GM18526 (cell line): Measurements from ENCODE around the gene TENM4.

ENCODE experiments used
- POLR2A ChIP-seq: IDR thresholded peaks from 3 replicates; pipeline ENCODE4 v1.6.1; 2011; ENCODE audit not compliant: insufficient read length; ENCODE audit errors: extremely low read depth

TENM4 gene

DNA sequence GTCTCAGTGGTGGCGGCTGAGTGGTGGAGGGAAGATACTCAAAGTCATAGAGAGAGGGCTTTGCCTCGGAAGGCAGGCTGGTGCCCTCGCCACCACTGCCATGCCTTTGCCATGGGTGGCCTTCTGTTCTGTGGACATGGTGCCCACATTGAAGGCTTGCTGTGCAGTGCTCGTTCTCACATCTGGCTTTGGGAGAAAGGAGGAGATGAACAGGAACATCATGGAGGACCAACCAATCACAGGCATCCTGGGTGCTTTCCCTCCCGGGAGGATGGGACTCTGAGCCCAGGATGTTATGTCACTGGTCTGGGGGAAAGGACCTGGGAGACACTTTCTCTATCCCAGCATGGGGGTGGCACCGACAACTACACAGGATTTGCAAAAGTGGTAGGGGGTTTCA, 783.8 kb downstream of the TENM4 start:
- no peak for TF ChIP-seq POLR2A

DNA sequence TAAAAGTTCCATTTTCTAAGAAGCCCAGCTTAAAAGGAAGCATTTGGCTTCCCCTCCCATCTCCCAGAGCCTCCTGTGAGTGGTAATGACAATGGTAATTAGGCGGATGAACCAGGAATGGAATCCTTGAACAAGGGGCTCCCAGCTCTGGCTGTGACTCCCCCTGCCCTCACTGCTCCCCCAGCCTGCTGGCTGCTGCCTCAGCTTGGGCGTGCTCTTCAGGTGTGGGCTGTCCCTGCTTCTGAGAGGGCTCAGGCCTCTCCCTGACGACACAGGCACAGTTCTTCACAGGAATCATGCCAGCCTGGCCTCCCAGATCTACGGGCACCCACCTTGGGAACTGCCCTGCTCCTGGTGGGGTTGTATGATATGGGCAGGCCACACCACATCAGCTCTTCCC, 784.5 kb downstream of the TENM4 start:
- no peak for TF ChIP-seq POLR2A

DNA sequence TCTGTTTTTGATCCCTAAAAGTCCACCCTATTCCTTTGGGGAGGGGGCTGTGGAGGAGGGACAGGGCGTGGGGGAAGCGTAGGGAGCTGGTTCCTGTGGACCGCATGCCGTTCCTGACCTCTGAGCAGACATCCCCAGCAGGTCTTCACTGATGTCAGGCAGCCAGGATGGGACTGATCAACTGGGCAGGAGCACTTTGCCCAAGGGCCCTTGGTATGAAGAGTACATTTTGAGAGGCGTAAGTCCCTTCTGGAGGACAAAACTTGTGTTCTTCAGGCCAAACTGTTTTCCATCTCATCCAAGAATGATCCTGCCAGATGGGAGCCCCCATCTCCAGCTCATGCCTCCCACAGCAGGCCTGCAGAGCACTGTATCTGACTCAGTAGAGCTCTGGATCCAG, 785.3 kb downstream of the TENM4 start:
- no peak for TF ChIP-seq POLR2A

DNA sequence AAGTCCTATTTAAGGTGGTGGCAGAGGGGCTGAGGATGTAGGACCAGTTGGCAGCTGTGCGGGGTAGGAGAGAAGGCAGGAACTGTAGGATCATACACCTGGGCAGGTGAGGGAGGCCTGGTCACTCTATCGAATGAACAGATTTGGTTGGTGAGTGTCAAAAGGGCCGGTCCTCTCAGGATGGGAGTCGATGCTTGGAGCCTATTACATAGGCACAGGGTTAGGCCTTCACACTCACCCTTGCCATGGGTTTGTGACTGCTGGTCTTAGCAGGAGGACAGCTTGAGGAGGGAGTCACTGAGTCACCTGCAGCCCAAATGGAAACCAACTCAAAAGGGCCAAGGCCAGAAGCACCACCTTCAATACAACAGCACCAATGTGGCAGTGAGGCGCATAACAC, 786.0 kb downstream of the TENM4 start:
- TF ChIP-seq POLR2A = no peak

DNA sequence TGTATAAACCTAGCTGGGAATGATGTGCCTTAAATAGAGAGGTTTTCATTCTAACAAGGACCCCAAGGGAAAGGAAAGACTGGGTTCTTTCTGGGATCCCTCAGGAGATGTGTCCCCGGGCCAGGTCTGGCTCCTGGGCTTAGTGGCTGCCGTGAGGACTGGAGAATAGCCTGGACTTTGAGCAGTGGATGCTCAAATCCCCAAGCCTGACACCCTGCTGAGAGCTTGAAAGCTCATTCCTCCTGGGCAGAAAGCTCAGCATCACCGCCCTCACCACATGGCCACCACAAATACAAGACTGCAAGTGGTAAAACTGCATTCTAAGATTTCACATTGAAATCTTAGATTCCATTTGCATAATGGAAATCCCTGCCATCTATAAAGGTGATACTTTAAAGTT, 786.8 kb downstream of the TENM4 start:
- TF ChIP-seq POLR2A = no peak

DNA sequence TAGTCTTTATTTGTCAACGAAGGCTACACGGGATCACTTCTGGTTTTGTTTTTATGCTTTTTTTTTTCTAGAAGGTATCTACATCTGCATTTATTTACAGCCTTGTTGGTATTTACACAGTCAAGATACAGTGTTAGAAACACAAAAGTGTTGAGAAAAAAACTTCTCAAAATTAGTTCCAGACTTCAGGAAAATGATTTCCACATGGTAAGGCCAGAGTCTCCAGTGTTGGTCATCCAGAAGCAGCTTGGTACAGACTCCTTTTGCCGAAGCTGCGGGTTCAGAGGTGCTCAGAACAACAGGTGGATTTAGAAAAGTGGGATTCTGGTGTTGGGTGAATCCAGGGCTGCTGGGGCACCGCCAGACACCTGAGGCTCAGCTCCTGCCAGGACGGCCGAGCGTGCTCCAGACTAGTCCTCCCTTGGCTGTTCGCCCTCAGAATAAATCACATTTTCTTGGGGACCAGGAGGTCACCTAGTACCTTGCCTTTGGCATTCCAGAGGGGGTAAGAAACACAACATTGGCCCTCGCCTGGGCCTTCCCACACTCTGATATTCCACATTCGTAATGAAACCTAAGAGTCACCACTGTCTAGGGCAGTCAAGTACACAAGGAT, 787.4 kb downstream of the TENM4 start:
- TF ChIP-seq POLR2A = no peak

DNA sequence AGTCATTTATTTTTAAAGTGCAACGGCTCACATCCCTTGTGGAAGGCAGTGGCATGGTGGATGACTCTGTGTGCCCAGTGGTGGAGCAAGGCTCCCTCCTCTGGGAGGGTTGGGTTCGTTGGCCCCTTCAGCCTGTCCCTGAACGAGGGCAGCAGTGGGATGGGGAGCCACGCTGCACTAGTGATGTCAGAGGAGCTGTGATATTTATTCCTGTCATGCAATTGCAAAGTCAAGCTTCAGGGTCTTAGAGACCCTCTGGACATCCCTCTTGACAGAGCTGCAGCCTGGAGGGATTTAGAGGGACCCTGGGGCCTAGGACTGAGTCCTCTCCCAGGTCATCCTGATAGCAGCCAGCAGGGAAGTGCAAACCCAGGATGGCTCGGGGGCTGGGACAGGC, 788.0 kb downstream of the TENM4 start:
- TF ChIP-seq POLR2A = no peak

DNA sequence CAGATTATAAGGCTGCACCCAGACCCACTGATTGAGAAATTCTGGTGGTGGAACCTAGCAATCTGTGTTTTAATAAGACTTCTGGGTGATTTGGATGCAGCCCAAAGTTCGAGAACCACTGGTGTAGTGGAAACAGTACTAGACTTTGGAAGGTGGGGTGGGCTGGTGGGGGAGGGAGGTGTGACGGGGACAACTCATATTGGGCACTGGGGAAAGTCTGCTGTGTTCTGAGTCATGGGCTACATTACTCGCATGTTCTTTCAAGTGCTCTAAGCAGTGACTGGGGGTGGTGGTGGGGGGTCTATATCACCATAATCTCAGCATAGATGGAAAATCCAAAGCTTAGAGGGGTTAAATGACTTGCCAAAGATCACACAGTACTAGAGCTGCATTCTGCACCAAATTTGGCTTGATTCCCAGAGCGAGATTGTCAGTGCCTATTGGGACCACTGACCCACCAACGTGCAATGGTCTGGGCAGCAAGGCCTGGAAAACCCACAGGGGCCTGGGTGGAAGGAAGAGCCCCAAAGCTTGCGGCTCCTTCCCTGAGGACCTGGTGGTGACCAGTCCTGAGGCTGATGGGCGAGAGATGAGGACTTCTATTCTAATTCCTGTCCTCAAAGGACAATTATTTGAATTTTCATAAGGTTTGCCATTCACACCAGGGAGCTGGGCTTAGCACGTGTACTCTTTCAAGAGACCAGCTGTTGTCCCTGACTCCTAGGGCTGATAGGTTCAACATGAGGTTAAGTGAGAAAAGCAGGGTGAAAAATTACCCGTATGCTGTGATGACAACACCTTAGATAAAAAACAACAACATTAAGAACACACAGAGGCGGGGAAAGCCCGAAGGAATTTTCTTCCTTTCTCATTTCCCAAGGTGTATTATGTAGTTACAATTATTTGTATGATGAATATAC, 788.6 kb downstream of the TENM4 start:
- TF ChIP-seq POLR2A = no peak

DNA sequence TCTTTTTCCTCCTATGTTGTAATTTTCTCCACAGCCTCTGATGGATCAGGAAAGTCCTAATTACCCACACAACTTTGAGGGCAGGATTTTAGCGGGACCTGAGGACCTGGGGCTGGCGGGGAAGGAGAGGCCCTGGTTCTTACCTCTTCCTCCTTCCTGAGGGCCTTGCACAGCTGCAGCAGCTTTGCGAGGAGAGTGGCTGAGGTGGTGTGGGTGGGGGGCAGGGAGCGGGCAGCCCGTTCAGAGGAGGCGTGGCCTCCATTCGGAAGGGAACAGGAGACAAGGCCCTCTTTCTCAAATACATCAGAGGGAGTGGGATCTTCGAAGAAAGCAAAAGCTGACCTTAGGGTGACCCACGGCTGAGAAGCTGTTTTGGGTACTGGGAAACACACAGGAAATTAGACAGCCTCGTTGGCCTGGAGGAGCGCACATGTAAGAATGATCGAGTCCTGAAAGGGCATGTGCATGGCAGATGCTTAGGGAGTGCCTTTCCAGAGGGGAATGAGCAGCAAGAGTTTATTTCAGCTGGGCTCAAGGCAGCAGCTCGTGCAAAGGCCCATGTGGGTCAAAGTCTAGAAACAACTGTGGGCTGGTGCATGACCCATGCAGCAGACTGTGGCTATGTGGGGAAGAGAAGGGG, 789.6 kb downstream of the TENM4 start:
- no peak for TF ChIP-seq POLR2A

DNA sequence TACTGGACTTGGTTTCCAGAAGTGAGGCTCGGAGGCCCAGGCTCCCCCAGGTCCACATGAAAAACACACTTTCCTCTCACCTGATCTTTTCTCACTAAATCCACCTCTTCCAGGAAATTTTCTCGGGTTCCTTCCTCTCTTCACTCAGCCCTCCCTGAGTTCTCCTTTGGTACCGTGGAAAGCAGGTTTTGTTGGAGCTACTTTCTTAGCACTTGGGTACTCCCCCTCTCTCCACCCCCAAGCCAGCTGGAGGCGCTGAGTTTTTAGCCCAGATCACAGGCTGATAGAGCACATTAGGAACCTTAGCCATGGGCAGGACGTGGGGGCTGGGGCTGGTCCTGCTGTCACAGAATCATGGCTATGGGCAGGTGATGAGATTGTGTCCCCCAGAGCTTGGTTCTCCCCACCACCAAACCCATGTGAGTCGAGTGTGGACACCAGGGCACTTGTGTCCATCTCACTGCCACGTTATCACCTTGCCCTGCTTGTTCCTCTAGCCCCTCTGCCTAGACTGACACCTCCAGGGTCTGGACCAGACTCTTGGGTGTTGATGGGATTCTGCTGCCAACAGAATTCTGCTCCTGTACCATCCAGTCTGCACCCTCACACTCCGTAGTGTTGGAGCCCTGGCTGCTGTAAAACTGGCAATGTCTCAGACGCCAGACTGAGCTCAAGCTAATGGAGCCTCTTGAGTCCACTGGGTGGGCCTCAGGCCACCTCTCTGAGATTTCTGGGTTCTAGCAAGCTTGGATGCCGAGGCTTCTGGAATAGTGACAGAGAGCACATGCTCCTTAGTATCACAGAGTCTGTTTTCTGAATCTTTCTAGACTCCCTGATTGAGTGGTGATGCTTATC, 791.2 kb downstream of the TENM4 start:
- TF ChIP-seq POLR2A = no peak

DNA sequence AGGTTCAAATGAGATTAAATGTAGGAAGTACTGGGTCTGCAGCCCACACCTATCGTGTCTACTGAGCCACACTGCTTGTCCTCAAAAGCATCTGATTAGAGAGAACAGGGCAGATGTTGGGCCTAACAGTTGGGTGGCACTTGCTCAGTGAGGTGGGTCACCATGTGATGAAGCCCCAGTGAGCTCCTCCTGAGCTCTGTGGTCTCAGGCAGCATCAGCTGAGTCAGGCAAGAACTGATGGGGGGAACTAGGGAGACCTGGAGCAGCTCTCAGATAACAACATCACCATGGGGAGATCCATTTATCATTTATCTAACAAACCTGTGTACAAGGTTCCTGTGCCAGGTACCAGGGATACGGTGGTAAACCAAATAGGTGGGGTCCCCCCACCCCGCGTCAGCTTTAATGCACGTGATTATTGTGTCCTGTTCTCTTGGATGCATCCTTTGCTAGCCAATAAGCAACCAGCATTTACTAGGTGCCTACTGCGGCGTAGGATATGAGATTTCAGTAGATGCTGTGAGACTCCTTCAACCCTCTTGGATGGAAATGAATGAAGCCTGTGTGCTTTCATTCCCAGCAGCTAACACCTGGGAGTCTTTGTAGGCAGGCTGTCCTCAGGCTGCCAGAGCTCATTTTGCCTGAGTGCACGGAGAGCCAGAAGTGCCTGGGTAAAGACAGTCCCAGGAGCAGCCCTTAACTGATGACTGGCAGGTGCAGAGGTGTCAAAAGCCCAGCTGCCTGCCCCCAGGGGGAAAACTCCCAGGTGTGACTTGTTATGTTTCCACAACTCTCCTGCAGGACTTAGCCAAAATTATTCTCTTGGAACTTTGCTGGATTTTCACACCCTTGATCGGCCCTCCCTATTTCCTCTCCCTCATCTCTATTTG, 792.6 kb downstream of the TENM4 start:
- no peak for TF ChIP-seq POLR2A

DNA sequence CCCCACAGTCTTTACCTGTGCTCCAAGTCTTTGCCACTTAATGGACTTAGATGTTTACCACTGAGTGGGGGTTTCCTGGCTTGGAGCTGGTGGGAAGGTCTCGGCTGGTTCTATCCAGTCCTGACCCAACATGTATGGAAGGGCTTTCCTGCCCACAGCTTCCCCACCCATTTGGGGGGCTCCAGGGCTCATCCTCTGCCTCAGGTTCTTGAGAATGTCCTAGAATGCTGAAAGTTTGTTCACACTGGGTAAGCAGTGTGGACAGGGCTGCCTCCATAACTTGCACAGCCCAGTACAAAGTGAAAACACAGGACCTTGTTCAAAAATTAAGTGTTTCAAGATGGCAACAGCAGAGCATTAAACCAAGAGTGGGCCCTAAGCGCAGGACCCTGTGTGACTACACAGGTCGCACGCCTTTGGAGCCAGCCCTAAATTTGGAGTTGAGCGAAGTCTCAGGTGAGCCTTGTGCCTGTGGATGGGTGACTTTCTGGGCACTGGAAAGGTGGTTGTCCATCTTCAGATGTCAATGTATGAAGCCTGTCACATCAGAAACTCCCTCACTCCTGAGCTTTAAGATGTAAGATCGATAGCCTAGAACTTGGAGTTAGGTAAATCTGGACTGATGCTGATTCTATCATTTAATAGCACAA, 793.4 kb downstream of the TENM4 start:
- TF ChIP-seq POLR2A = no peak

DNA sequence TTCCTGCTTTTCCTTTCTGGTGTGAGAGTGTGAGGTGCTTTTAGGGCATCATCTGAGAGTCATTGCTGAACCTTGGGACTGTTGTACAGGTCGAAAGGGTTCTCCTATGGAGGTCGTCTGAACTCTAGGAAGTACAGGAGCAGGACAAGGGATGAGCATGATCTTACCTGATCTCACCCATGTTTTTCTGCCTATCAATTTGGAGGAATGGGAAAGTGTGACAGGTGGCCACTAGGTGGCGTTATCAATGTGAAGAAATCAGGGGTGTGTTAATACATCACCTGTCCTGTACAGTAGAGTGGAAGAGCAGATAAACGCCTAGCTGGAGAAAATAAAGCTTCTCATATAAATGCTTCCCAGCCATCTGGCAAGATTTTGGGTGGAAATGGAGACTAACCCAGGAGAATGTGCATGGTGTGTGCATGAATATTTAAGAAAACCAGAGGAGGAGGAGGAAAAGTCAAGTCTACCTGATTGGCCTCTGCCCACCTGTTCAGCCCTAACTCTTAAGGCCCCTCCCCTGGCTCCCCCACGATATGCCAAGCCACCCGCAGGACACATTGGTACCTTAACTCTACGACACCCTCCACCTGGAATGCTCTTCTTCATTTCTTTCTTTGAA, 794.2 kb downstream of the TENM4 start:
- TF ChIP-seq POLR2A = no peak
